Measurements from ENCODE around the gene FBXW2.

DNA sequence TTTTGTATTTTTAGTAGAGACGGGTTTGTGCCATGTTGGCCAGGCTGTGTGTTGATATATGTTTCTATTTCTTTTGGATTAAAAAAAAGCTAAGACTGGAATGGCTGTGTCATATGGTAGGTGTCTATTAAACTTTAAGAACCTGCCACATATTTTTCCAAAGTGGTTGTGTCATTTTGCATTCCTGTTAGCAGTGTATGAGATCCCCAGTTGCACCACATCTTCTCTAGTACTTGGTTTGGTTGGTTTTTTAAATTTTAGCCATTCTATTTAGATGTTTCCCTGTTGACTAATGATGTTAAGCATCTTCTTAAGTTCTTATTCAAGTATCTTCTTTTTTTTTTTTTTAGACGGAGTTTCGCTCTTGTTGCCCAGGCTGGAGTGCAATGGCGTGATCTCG is 42.8 kb downstream of the FBXW2 start:
- TF ChIP-seq, protein P1, sequence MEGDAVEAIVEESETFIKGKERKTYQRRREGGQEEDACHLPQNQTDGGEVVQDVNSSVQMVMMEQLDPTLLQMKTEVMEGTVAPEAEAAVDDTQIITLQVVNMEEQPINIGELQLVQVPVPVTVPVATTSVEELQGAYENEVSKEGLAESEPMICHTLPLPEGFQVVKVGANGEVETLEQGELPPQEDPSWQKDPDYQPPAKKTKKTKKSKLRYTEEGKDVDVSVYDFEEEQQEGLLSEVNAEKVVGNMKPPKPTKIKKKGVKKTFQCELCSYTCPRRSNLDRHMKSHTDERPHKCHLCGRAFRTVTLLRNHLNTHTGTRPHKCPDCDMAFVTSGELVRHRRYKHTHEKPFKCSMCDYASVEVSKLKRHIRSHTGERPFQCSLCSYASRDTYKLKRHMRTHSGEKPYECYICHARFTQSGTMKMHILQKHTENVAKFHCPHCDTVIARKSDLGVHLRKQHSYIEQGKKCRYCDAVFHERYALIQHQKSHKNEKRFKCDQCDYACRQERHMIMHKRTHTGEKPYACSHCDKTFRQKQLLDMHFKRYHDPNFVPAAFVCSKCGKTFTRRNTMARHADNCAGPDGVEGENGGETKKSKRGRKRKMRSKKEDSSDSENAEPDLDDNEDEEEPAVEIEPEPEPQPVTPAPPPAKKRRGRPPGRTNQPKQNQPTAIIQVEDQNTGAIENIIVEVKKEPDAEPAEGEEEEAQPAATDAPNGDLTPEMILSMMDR (IDR thresholded peaks at IDR 0.05; ENCODE audit: low read depth, low read length): no peak
- TF ChIP-seq EZH2phosphoT487 (IDR thresholded peaks at IDR 0.05; ENCODE audit: low read depth): no peak
